Smooth muscle cell (in vitro differentiated cells): Measurements from ENCODE around the gene WDFY4. TPM values are rescaled to one million over a fixed set of nuclear protein-coding genes. Genes with fewer than 3 reads are reported as not detected.

ENCODE experiments used
- DNase-seq: peaks from one replicate; lab custom pipeline; 2025; ENCODE audit not compliant: unreplicated experiment; lab: John Stamatoyannopoulos, UW
- H2AFZ ChIP-seq: fragments of 200-600 bp; sonication (generic); 2 replicates; pipeline ENCODE4 v1.6.0; 2016; ENCODE audit warnings: antibody characterized with exemption, low read depth, mild to moderate bottlenecking
- H3F3A ChIP-seq: fragments of 200-600 bp; sonication (generic); 2 replicates; pipeline ENCODE4 v1.6.0; 2017; ENCODE audit warnings: antibody characterized with exemption, low read depth
- H3K27ac ChIP-seq: fragments of 200-600 bp; sonication (generic); 2 replicates; pipeline ENCODE4 v1.5.1; 2016; ENCODE audit warnings: low read depth, mild to moderate bottlenecking
- H3K27me3 ChIP-seq: fragments of 200-600 bp; sonication (generic); 2 replicates; pipeline ENCODE4 v1.6.1; 2016; ENCODE audit warnings: low read depth, mild to moderate bottlenecking
- H3K36me3 ChIP-seq: fragments of 200-600 bp; sonication (generic); 2 replicates; pipeline ENCODE4 v1.5.1; 2016; ENCODE audit warnings: low read depth
- H3K4me1 ChIP-seq: fragments of 200-600 bp; sonication (generic); 2 replicates; pipeline ENCODE4 v1.5.1; 2016; ENCODE audit warnings: low read depth
- H3K4me2 ChIP-seq: fragments of 200-600 bp; sonication (generic); 2 replicates; pipeline ENCODE4 v1.6.0; 2016; ENCODE audit warnings: mild to moderate bottlenecking
- H3K4me3 ChIP-seq: fragments of 200-600 bp; sonication (generic); 2 replicates; pipeline ENCODE4 v1.5.1; 2016; ENCODE audit warnings: mild to moderate bottlenecking
- H3K79me2 ChIP-seq: fragments of 200-600 bp; sonication (generic); 2 replicates; pipeline ENCODE4 v1.6.0; 2016; ENCODE audit warnings: low read depth, mild to moderate bottlenecking
- H3K9ac ChIP-seq: fragments of 200-600 bp; sonication (generic); 2 replicates; pipeline ENCODE4 v1.6.0; 2016; ENCODE audit warnings: low read depth
- H3K9me3 ChIP-seq: fragments of 200-600 bp; sonication (generic); replicated peaks from 2 replicates; pipeline ENCODE4 v1.5.1; 2016; ENCODE audit warnings: low read depth
- H4K20me1 ChIP-seq: fragments of 200-600 bp; sonication (generic); 2 replicates; pipeline ENCODE4 v1.6.0; 2016; ENCODE audit warnings: low read depth
- WGBS: methylation state at CpG from one replicate; pipeline ENCODE4 v1.1.7; 2016; ENCODE audit warnings: low lambda C conversion rate; 5-methylcytosine and 5-hydroxymethylcytosine counted together
- polyA plus RNA-seq: library from polyadenylated mRNA; unstranded; fragments of >200 nt; fragmentation: Nextera tagmentation; extraction: Ambion mirVana; gene quantifications from 2 replicates; pipeline ENCODE4 v1.2.1, GENCODE V29; 2016
- total RNA-seq: library from RNA; depleted of rRNA; stranded (reverse); fragments of >200 nt; gene quantifications from 2 replicates; pipeline ENCODE4 v1.2.3, GENCODE V29; 2014
- TF ChIP-seq, protein P1 (sequence below): fragments of 200-600 bp; sonication (generic); IDR thresholded peaks from 2 replicates; pipeline ENCODE4 v1.5.1; 2017; ENCODE audit warnings: borderline replicate concordance, mild to moderate bottlenecking, antibody characterized with exemption; ENCODE audit not compliant: insufficient read depth, poor library complexity, severe bottlenecking

The WDFY4 gene
- total and polyA plus RNA-seq, 2 experiments from 2014 or later: not detected

- TF ChIP-seq, protein P1, sequence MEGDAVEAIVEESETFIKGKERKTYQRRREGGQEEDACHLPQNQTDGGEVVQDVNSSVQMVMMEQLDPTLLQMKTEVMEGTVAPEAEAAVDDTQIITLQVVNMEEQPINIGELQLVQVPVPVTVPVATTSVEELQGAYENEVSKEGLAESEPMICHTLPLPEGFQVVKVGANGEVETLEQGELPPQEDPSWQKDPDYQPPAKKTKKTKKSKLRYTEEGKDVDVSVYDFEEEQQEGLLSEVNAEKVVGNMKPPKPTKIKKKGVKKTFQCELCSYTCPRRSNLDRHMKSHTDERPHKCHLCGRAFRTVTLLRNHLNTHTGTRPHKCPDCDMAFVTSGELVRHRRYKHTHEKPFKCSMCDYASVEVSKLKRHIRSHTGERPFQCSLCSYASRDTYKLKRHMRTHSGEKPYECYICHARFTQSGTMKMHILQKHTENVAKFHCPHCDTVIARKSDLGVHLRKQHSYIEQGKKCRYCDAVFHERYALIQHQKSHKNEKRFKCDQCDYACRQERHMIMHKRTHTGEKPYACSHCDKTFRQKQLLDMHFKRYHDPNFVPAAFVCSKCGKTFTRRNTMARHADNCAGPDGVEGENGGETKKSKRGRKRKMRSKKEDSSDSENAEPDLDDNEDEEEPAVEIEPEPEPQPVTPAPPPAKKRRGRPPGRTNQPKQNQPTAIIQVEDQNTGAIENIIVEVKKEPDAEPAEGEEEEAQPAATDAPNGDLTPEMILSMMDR: no peak
- H3K36me3 ChIP-seq: no peaks in the 10 kb centered on the region
- H3K9ac ChIP-seq: no peak overlapping the region
- peaks cover 6% of the 10 kb centered on the region for H3K27me3 ChIP-seq
- no peaks in the 10 kb centered on the region for H4K20me1 ChIP-seq
- H3K9me3 ChIP-seq: no peaks in the 10 kb centered on the region
- DNase-seq: no peak
- no peaks in the 10 kb centered on the region for H3K4me1 ChIP-seq
- H2AFZ ChIP-seq: no peak overlapping the region
- H3K27ac ChIP-seq: no peak overlapping the region
- H3F3A ChIP-seq: no peaks in the 10 kb centered on the region
- no peak overlapping the region for H3K4me3 ChIP-seq
- H3K4me2 ChIP-seq: no peak overlapping the region
- no peaks in the 10 kb centered on the region for H3K79me2 ChIP-seq
- 74% methylated on average over 3 of the region's 3 CpGs for WGBS
These were observed 107.4 kb downstream of the WDFY4 start for GRCh38 chr10:48792121-48792520.

DNA sequence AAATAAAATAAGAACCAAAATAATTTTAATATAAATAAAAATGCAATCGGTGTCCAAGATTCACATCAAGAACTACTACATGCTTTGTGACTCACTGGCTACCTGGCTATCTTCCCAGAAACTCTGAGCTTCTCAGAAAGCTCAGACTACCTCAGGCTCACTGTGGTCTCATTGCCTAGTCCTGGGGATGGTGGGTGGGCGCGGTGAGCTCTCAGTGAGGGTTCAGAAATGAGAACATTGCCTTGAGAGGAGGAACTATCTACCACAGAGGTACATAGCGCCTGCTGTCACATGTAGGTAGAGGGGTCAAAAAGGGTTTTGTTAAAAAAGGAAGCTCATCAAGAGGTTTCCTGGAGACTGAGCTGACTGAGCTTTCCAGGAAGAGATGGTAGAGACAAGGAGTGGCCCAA, 108.0 kb downstream of the WDFY4 start:
- DNase-seq: no peak
- peaks cover 6% of the 10 kb centered on the region for H3K27me3 ChIP-seq
- H3K4me1 ChIP-seq: no peaks in the 10 kb centered on the region
- 89% methylated on average over 4 of the region's 4 CpGs for WGBS
- no peaks in the 10 kb centered on the region for H3F3A ChIP-seq
- TF ChIP-seq, protein P1: no peak
- H4K20me1 ChIP-seq: no peaks in the 10 kb centered on the region
- H3K9ac ChIP-seq: no peak overlapping the region
- no peak overlapping the region for H2AFZ ChIP-seq
- no peak overlapping the region for H3K4me2 ChIP-seq
- H3K9me3 ChIP-seq: no peaks in the 10 kb centered on the region
- no peak overlapping the region for H3K27ac ChIP-seq
- no peaks in the 10 kb centered on the region for H3K79me2 ChIP-seq
- no peaks in the 10 kb centered on the region for H3K36me3 ChIP-seq
- H3K4me3 ChIP-seq: no peak overlapping the region

- Histone ChIP-seq H3K4me1 (no peaks in the 10 kb centered on the region), H3K79me2 (no peaks in the 10 kb centered on the region), H3K27me3 (peaks cover 6% of the 10 kb centered on the region), H3K36me3 (no peaks in the 10 kb centered on the region), H3K9me3 (no peaks in the 10 kb centered on the region), H3K9ac (no peak overlapping the region), H4K20me1 (no peaks in the 10 kb centered on the region), H3K4me3 (no peak overlapping the region), H3F3A (no peaks in the 10 kb centered on the region), H3K27ac (no peak overlapping the region), H2AFZ (no peak overlapping the region), H3K4me2 (no peak overlapping the region)
- DNase-seq: no peak
- TF ChIP-seq, protein P1: no peak
- WGBS: 89% methylated on average over 9 of the region's 9 CpGs
These were observed 109.4 kb downstream of the WDFY4 start for GRCh38 chr10:48794074-48794473.

- Histone ChIP-seq H3K9me3 (no peaks in the 10 kb centered on the region), H4K20me1 (no peaks in the 10 kb centered on the region), H3K36me3 (no peaks in the 10 kb centered on the region), H3K79me2 (no peaks in the 10 kb centered on the region), H3K4me2 (no peak overlapping the region), H3K4me1 (no peaks in the 10 kb centered on the region), H3F3A (no peaks in the 10 kb centered on the region), H2AFZ (no peak overlapping the region), H3K27ac (no peak overlapping the region), H3K27me3 (peaks cover 6% of the 10 kb centered on the region), H3K4me3 (no peak overlapping the region), H3K9ac (no peak overlapping the region)
- no peak for DNase-seq
- TF ChIP-seq, protein P1: no peak
- 97% methylated on average over 2 of the region's 2 CpGs for WGBS
These were observed 112.1 kb downstream of the WDFY4 start for GRCh38 chr10:48796713-48797245.
